Epithelial cell of esophagus (primary cell): ENCODE results near the gene THADA.
"Not testable (repeated sequence)": the region's sequence is repeated elsewhere in the genome, so short reads cannot be mapped to it uniquely, and the experiment has no call there.

ENCODE experiments used
- DNase-seq: peaks from one replicate; pipeline ENCODE4 v3.0.0; 2010; ENCODE audit warnings: low read depth
- H3K4me3 ChIP-seq: 2 replicates; pipeline ENCODE4 v1.5.1; 2011; ENCODE audit warnings: mild to moderate bottlenecking, low read length, control low read depth
- CTCF ChIP-seq: IDR thresholded peaks from 2 replicates; pipeline ENCODE4 v1.5.1; 2011; ENCODE audit warnings: low read depth, mild to moderate bottlenecking, low read length, control low read depth, inconsistent platforms; ENCODE audit not compliant: insufficient read depth; ENCODE audit errors: missing control alignments

Gene THADA

GRCh38 chr2:43595603-43596412, at the start of gene THADA:
Gene THADA (minus strand): TSS chr2:43596038. CDS start chr2:43592392, 3,646 bp downstream.
- peak; percentile 100 for DNase-seq
- TF ChIP-seq CTCF = no peak
- H3K4me3 ChIP-seq = peak within 1 kb of the TSS; percentile 85

GRCh38 chr2:43643680-43644079, 47.8 kb upstream of the THADA start:
- TF ChIP-seq CTCF = no peak
- no peak overlapping the region for H3K4me3 ChIP-seq

GRCh38 chr2:43642363-43642762, 46.5 kb upstream of the THADA start:
- no peak overlapping the region for H3K4me3 ChIP-seq
- no peak for DNase-seq
- no peak for TF ChIP-seq CTCF

More at GRCh38 chr2:43643680-43644079, 47.8 kb upstream of the THADA start:
- DNase-seq = no peak

GRCh38 chr2:43637030-43637803, 41.4 kb upstream of the THADA start, which contains the start of gene PLEKHH2:
Gene PLEKHH2 (plus strand): TSS chr2:43637260. CDS start chr2:43644674, 7,414 bp downstream.
- DNase-seq = peak; percentile 84
- H3K4me3 ChIP-seq = peak within 1 kb of the TSS; percentile 57
- TF ChIP-seq CTCF = no peak

GRCh38 chr2:43636621-43637020, 40.8 kb upstream of the THADA start:
- DNase-seq = no peak
- no peak for TF ChIP-seq CTCF
- H3K4me3 ChIP-seq = peak overlapping the region; percentile 57

GRCh38 chr2:43636153-43636552, 40.3 kb upstream of the THADA start:
- not testable (repeated sequence) for DNase-seq, H3K4me3 ChIP-seq

- no peak for TF ChIP-seq CTCF
- H3K4me3 ChIP-seq = no peak overlapping the region
- DNase-seq = peak; percentile 56
Observed at GRCh38 chr2:43634604-43635306, 38.9 kb upstream of the THADA start.
